K562 (cell line): ENCODE data around the gene MARCHF9. TPM values are rescaled to one million over a fixed set of nuclear protein-coding genes. Genes with fewer than 3 reads are reported as not detected.

Experiments
- CREB1 ChIP-seq, 2 experiments: sonication (generic) in 1 of 2; formaldehyde crosslinking in 1 of 2; IDR thresholded peaks; 2 replicates each; pipeline versions ENCODE4 v1.6.1 to v1.8.0; 2012 to 2022; ENCODE audit warnings: inconsistent platforms in 1 of 2, mild to moderate bottlenecking in 1 of 2, missing genetic modification reagents in 1 of 2, moderate library complexity in 1 of 2
- ESRRA ChIP-seq: fragments of 450-650 bp; IDR thresholded peaks from 2 replicates; pipeline ENCODE4 v1.6.1; 2014; ENCODE audit warnings: low read depth, mild to moderate bottlenecking, moderate library complexity, borderline replicate concordance
- GATA2 ChIP-seq: sonication (generic); formaldehyde crosslinking; IDR thresholded peaks from 2 replicates; pipeline ENCODE4 v1.4.0; 2020; ENCODE audit warnings: mild to moderate bottlenecking, missing genetic modification reagents
- MCM3 ChIP-seq: fragments of 450-650 bp; IDR thresholded peaks from 2 replicates; pipeline ENCODE4 v1.6.1; 2016
- MTA3 ChIP-seq: fragments of 450-650 bp; formaldehyde crosslinking; IDR thresholded peaks from 2 replicates; pipeline ENCODE4 v1.6.1; 2017; ENCODE audit warnings: mild to moderate bottlenecking, borderline replicate concordance
- NFE2 ChIP-seq: IDR thresholded peaks from 2 replicates; pipeline ENCODE4 v1.6.1; 2014; ENCODE audit warnings: antibody characterized with exemption, low read depth
- SETDB1 ChIP-seq: IDR thresholded peaks from one replicate; pipeline ENCODE4 v1.6.1; 2012; ENCODE audit warnings: low read length, control low read depth, inconsistent platforms
- ZEB2 ChIP-seq: fragments of 450-650 bp; IDR thresholded peaks from 2 replicates; pipeline ENCODE4 v1.6.1; 2016
- ZNF644 ChIP-seq: fragments of 200-800 bp; sonication (Bioruptor generic); IDR thresholded peaks from 2 replicates; pipeline ENCODE4 v1.6.1; 2016; ENCODE audit warnings: low read depth, missing genetic modification characterization, missing compliant biosample characterization
- ZNF79 ChIP-seq: fragments of 250-450 bp; sonication (Bioruptor Pico); IDR thresholded peaks from 2 replicates; pipeline ENCODE4 v1.4.0; 2020; ENCODE audit warnings: low read depth, mild to moderate bottlenecking, moderate library complexity
- ZNF830 ChIP-seq: fragments of 250-450 bp; sonication (Bioruptor Pico); IDR thresholded peaks from 2 replicates; pipeline ENCODE4 v1.5.0; 2021; ENCODE audit warnings: mild to moderate bottlenecking
- ZSCAN29 ChIP-seq: fragments of 450-650 bp; IDR thresholded peaks from 2 replicates; pipeline ENCODE4 v1.6.1; 2017
- polyA plus RNA-seq, 8 experiments: library from polyadenylated mRNA; depleted of rRNA in 4 of 8; stranded (reverse) in 5 of 8; unstranded in 3 of 8; fragments of >200 nt; fragmentation: Nextera tagmentation in 2 of 8; fragmentation: Illumina TruSeq in 1 of 8; extraction: Ambion mirVana in 2 of 8; extraction: Trizol in 1 of 8; gene quantifications; 2 replicates each; pipeline versions ENCODE4 v1.2.1 to v1.2.3, GENCODE V29; 2011 to 2014; ENCODE audit warnings: inconsistent platforms in 1 of 8, missing spikeins in 1 of 8
- total RNA-seq, 7 experiments: library from RNA; depleted of rRNA in 6 of 7; stranded (reverse); fragments of >200 nt in 6 of 7; fragmentation: Illumina TruSeq in 2 of 7; extraction: Trizol in 2 of 7; gene quantifications; 2 replicates each; pipeline versions ENCODE4 v1.2.1 to v1.2.3, GENCODE V29; 2011 to 2021; ENCODE audit warnings: low replicate concordance in 1 of 7
- TF ChIP-seq, protein P1 (sequence below), 2 experiments: fragments of 450-650 bp in 1 of 2; sonication (generic) in 1 of 2; formaldehyde crosslinking; conservative IDR thresholded peaks; 2 replicates each; pipeline versions ENCODE4 v1.4.0 to v1.8.1; 2020 to 2022; ENCODE audit warnings: mild to moderate bottlenecking in 1 of 2, missing genetic modification reagents in 1 of 2
- TF ChIP-seq, protein P2 (sequence below), 2 experiments: fragments of 450-650 bp in 1 of 2; IDR thresholded peaks; 2 replicates each; pipeline ENCODE4 v1.6.1; 2011 to 2017; ENCODE audit warnings: low read depth in 2 of 2, antibody characterized with exemption in 1 of 2, borderline replicate concordance in 1 of 2, low read length in 1 of 2, mild to moderate bottlenecking in 1 of 2, mixed read lengths in 1 of 2; ENCODE audit not compliant: control insufficient read depth in 1 of 2
- TF ChIP-seq, protein P3 (sequence below), 2 experiments: IDR thresholded peaks; 2 replicates each; pipeline ENCODE4 v1.6.1; 2012; ENCODE audit warnings: improper control_type of control experiment in 2 of 2, low read depth in 2 of 2, low read length in 2 of 2, borderline replicate concordance in 1 of 2

The MARCHF9 gene
- total and polyA plus RNA-seq, 9 of the 15 experiments (the other 6 are each of a cell fraction or from before 2014, with no cell fraction given): 0.80 to 12.4 (median 6.2) TPM

DNA sequence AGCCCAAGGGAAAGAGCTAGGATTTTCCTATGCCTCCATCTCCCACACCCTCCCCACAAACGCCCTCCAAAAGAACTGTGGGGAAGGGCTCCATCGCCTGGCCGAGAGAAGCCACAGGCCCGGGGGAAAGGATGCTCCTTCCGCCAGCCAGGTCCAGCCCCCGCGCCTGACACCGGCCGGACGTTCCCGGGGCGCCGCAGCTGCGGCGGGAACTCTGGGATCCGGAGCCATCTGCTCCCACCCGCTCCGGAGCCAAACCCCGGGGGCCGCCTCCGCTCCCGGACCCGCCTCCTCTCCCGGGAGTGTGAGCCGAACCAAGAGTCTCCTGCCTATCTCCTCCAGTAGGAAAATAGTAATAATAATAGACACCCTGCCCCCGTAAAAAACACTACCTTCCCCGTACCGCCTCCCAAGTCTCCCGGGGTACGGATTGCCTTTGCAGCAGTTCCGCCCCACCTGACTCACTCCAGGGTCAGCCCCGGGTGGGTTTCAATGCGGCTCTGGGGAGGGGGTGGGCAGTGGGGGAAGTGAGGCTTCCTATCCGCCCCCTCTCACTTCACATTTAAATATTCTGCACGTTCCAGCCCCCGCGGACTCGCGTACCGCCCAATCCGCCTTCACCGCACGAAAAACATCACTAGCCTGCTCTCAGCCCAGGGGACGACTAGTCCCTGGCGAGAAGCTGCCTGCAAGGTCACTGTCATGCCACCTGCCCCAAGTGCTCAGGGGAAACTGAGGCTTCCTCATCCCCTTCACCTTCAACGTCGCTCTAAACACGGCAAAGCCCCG, 18.8 kb upstream of the MARCHF9 start (continued):
- TF ChIP-seq, protein P1, sequence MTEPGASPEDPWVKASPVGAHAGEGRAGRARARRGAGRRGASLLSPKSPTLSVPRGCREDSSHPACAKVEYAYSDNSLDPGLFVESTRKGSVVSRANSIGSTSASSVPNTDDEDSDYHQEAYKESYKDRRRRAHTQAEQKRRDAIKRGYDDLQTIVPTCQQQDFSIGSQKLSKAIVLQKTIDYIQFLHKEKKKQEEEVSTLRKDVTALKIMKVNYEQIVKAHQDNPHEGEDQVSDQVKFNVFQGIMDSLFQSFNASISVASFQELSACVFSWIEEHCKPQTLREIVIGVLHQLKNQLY (CRISPR knock-in tag; conservative IDR thresholded peaks at IDR 0.05): no peak
- TF ChIP-seq CREB1 (IDR thresholded peaks at IDR 0.05): 0 out of 2 replicates have a peak, but pooled peaks have one; percentile 14
- no peak for TF ChIP-seq CREB1 (CRISPR knock-in tag; IDR thresholded peaks at IDR 0.05)
- no peak for TF ChIP-seq NFE2
- TF ChIP-seq ESRRA: 0 out of 2 replicates have a peak, but pooled peaks have one; percentile 24
- TF ChIP-seq, protein P2, sequence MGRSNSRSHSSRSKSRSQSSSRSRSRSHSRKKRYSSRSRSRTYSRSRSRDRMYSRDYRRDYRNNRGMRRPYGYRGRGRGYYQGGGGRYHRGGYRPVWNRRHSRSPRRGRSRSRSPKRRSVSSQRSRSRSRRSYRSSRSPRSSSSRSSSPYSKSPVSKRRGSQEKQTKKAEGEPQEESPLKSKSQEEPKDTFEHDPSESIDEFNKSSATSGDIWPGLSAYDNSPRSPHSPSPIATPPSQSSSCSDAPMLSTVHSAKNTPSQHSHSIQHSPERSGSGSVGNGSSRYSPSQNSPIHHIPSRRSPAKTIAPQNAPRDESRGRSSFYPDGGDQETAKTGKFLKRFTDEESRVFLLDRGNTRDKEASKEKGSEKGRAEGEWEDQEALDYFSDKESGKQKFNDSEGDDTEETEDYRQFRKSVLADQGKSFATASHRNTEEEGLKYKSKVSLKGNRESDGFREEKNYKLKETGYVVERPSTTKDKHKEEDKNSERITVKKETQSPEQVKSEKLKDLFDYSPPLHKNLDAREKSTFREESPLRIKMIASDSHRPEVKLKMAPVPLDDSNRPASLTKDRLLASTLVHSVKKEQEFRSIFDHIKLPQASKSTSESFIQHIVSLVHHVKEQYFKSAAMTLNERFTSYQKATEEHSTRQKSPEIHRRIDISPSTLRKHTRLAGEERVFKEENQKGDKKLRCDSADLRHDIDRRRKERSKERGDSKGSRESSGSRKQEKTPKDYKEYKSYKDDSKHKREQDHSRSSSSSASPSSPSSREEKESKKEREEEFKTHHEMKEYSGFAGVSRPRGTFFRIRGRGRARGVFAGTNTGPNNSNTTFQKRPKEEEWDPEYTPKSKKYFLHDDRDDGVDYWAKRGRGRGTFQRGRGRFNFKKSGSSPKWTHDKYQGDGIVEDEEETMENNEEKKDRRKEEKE (IDR thresholded peaks at IDR 0.05; ENCODE audit: borderline replicate concordance in 1 of 2, control insufficient read depth in 1 of 2, low read depth in 2 of 2, low read length in 1 of 2): no peak
- TF ChIP-seq ZNF644 (tag): no peak
- TF ChIP-seq SETDB1: no peak
- TF ChIP-seq, protein P3, sequence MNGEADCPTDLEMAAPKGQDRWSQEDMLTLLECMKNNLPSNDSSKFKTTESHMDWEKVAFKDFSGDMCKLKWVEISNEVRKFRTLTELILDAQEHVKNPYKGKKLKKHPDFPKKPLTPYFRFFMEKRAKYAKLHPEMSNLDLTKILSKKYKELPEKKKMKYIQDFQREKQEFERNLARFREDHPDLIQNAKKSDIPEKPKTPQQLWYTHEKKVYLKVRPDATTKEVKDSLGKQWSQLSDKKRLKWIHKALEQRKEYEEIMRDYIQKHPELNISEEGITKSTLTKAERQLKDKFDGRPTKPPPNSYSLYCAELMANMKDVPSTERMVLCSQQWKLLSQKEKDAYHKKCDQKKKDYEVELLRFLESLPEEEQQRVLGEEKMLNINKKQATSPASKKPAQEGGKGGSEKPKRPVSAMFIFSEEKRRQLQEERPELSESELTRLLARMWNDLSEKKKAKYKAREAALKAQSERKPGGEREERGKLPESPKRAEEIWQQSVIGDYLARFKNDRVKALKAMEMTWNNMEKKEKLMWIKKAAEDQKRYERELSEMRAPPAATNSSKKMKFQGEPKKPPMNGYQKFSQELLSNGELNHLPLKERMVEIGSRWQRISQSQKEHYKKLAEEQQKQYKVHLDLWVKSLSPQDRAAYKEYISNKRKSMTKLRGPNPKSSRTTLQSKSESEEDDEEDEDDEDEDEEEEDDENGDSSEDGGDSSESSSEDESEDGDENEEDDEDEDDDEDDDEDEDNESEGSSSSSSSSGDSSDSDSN (IDR thresholded peaks at IDR 0.05; ENCODE audit: borderline replicate concordance in 1 of 2, low read depth in 2 of 2, low read length in 2 of 2): peak; percentile 59 to 86; a peak in 1 of 4 replicates
- no peak for TF ChIP-seq ZSCAN29
- TF ChIP-seq GATA2 (CRISPR knock-in tag): no peak
- TF ChIP-seq MCM3: no peak
- TF ChIP-seq ZNF79 (CRISPR knock-in tag): no peak
- TF ChIP-seq ZNF830 (CRISPR knock-in tag): no peak
- TF ChIP-seq MTA3: 0 out of 2 replicates have a peak, but pooled peaks have one; percentile 38
- 0 out of 2 replicates have a peak, but pooled peaks have one; percentile 31 for TF ChIP-seq ZEB2
